ENCODE data around the gene GPR61. TPM values are rescaled to one million over a fixed set of nuclear protein-coding genes. Genes with fewer than 3 reads are reported as not detected.

Gene GPR61
- total and polyA plus RNA-seq, 9 of the 15 experiments (the other 6 are each of a cell fraction or from before 2014, with no cell fraction given): 0.04 to 1.1 (median 0.25) TPM; not detected in 4

DNA sequence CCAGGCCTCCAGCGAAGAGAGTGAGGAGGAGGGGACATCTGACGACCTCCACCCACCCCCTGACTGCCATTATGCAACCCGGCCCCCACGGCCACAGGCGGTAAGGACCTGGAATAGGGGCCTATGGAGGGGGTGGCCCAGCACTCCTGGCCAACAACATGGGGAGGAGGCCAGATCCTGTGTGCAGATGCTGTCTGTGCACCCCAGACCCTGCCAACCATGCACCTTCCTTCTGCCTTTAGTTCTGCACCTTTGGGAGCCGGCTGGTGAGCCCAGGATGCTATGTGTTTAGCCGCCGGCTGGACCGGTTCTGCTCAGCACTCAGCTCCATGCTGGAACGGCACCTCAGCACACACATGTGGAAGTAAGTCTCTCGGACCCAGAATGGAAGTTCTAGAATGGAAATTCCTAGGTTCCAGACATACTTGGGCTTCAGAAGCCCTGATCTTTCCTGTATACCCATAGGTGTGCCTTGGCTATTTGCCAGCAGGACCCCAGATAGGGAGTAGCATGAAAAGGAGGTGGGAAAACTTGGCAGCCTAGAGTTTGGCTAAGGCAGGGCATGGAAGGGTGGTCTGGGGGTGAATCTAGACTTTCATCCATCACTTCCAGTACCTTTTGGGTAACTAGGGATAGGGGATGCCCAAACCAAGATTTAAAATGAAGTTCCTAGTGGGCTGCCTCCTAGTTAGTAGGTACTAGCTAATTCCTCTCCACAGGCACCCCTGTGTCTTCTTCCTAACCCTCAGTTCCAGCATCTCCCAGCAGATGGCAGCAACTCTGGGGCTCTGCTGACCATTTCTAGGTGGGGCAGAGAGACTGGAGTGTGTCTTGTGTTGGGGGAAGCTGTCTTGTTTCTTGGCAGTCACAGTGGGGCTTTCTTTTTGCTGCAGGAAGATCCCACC, 49.4 kb upstream of the GPR61 start (continued):
- TF ChIP-seq, protein P1, sequence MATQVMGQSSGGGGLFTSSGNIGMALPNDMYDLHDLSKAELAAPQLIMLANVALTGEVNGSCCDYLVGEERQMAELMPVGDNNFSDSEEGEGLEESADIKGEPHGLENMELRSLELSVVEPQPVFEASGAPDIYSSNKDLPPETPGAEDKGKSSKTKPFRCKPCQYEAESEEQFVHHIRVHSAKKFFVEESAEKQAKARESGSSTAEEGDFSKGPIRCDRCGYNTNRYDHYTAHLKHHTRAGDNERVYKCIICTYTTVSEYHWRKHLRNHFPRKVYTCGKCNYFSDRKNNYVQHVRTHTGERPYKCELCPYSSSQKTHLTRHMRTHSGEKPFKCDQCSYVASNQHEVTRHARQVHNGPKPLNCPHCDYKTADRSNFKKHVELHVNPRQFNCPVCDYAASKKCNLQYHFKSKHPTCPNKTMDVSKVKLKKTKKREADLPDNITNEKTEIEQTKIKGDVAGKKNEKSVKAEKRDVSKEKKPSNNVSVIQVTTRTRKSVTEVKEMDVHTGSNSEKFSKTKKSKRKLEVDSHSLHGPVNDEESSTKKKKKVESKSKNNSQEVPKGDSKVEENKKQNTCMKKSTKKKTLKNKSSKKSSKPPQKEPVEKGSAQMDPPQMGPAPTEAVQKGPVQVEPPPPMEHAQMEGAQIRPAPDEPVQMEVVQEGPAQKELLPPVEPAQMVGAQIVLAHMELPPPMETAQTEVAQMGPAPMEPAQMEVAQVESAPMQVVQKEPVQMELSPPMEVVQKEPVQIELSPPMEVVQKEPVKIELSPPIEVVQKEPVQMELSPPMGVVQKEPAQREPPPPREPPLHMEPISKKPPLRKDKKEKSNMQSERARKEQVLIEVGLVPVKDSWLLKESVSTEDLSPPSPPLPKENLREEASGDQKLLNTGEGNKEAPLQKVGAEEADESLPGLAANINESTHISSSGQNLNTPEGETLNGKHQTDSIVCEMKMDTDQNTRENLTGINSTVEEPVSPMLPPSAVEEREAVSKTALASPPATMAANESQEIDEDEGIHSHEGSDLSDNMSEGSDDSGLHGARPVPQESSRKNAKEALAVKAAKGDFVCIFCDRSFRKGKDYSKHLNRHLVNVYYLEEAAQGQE (IDR thresholded peaks at IDR 0.05; ENCODE audit: borderline replicate concordance): peak; percentile 56; the same call in 1 of the 2 replicates
- TF ChIP-seq, protein P1 (CRISPR knock-in tag; IDR thresholded peaks at IDR 0.05; ENCODE audit: low read depth): no peak
- TF ChIP-seq ZFP30 (CRISPR knock-in tag; IDR thresholded peaks at IDR 0.05; ENCODE audit: borderline replicate concordance) (no peak), FUS (optimal IDR thresholded peaks at IDR 0.05; ENCODE audit: low read depth, low read length) (no peak), PCBP2 (IDR thresholded peaks at IDR 0.05; ENCODE audit: low read depth, low read length, poor library complexity, severe bottlenecking) (no peak), XRCC5 (IDR thresholded peaks at IDR 0.05; ENCODE audit: low read depth, low read length) (peak; percentile 38; the same call in 1 of the 2 replicates), SMARCC2 (IDR thresholded peaks at IDR 0.05; ENCODE audit: low read depth) (no peak), ZNF668 (CRISPR knock-in tag; IDR thresholded peaks at IDR 0.05) (no peak), MTF1 (CRISPR knock-in tag; IDR thresholded peaks at IDR 0.05; ENCODE audit: borderline replicate concordance) (no peak), ZNF77 (CRISPR knock-in tag; IDR thresholded peaks at IDR 0.05) (no peak), ADNP (tag; IDR thresholded peaks at IDR 0.05) (no peak), C11orf30 (IDR thresholded peaks at IDR 0.05; ENCODE audit: low read depth) (no peak), MCM5 (IDR thresholded peaks at IDR 0.05; ENCODE audit: low read depth) (no peak)
- TF ChIP-seq, protein P2, sequence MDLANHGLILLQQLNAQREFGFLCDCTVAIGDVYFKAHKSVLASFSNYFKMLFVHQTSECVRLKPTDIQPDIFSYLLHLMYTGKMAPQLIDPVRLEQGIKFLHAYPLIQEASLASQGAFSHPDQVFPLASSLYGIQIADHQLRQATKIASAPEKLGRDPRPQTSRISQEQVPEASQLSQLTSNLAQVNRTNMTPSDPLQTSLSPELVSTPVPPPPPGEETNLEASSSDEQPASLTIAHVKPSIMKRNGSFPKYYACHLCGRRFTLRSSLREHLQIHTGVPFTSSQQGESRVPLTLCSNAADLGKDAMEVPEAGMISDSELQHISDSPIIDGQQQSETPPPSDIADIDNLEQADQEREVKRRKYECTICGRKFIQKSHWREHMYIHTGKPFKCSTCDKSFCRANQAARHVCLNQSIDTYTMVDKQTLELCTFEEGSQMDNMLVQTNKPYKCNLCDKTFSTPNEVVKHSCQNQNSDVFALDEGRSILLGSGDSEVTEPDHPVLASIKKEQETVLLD (IDR thresholded peaks at IDR 0.05): no peak
- TF ChIP-seq, protein P3, sequence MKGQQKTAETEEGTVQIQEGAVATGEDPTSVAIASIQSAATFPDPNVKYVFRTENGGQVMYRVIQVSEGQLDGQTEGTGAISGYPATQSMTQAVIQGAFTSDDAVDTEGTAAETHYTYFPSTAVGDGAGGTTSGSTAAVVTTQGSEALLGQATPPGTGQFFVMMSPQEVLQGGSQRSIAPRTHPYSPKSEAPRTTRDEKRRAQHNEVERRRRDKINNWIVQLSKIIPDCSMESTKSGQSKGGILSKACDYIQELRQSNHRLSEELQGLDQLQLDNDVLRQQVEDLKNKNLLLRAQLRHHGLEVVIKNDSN (CRISPR knock-in tag; IDR thresholded peaks at IDR 0.05): no peak
- TF ChIP-seq, protein P4, sequence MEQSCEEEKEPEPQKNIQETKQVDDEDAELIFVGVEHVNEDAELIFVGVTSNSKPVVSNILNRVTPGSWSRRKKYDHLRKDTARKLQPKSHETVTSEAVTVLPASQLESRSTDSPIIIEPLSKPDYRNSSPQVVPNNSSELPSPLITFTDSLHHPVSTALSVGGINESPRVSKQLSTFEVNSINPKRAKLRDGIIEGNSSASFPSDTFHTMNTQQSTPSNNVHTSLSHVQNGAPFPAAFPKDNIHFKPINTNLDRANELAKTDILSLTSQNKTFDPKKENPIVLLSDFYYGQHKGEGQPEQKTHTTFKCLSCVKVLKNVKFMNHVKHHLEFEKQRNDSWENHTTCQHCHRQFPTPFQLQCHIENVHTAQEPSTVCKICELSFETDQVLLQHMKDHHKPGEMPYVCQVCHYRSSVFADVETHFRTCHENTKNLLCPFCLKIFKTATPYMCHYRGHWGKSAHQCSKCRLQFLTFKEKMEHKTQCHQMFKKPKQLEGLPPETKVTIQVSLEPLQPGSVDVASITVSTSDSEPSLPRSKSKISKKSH (CRISPR knock-in tag; IDR thresholded peaks at IDR 0.05): no peak

Data from K562 (cell line).